Skin epidermis (tissue), 12 donors: ENCODE results near the gene LRRC26.
"Not testable (repeated sequence)": the region's sequence is repeated elsewhere in the genome, so short reads cannot be mapped to it uniquely, and the experiment has no call there.

Source experiments
- H3K27ac ChIP-seq, 21 experiments: fragments of 200-600 bp; sonication (generic) in 11 of 21; one replicate each; pipeline ENCODE4 v1.5.0; 2020; ENCODE audit warnings: mild to moderate bottlenecking in 3 of 21, inconsistent platforms in 2 of 21, moderate library complexity in 2 of 21
- H3K4me3 ChIP-seq, 7 experiments: fragments of 200-600 bp; sonication (generic) in 2 of 7; one replicate each; pipeline ENCODE4 v1.5.0; 2020; ENCODE audit warnings: inconsistent platforms in 2 of 7, mild to moderate bottlenecking in 2 of 7, moderate library complexity in 1 of 7

LRRC26 gene

DNA sequence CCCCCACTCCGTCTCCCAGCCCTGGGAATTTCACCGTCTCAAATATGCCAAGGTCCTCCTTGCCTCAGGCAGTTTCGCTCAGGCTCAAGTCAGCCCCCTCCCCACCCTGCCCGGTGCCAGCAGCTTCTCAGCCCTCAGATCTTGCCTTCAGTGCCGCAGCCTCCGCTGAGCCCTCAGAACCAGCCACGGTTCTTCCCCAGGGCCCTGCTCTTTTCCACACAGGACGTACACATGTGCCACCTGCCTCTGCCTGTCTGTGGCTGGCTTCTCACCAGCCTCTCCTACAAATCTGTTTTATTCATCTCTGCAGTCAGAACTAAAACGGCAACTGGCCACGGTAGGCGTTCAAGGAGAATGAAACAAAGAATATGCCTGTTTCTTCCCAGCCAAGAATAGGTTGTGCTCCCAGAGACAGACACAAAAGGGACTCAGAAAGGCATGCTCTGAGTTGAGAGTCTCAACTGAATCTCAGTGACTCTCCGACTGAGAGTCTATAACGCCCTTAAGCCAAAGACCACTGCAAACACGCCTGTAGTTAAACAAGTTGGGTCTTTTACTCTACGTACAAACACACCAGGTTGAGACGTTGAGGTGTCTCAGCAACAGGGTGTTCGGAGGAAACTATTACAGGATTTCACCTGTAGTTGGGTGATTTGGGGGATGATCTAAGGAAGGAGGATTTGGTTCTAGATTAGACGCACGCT is 41.5 kb downstream of the LRRC26 start:
- peak overlapping the region in 5 of 7 experiments; percentile 3 to 85 (median 60) for H3K4me3 ChIP-seq
- peak overlapping the region in 13 of 21 experiments; percentile 8 to 88 (median 68) for H3K27ac ChIP-seq

DNA sequence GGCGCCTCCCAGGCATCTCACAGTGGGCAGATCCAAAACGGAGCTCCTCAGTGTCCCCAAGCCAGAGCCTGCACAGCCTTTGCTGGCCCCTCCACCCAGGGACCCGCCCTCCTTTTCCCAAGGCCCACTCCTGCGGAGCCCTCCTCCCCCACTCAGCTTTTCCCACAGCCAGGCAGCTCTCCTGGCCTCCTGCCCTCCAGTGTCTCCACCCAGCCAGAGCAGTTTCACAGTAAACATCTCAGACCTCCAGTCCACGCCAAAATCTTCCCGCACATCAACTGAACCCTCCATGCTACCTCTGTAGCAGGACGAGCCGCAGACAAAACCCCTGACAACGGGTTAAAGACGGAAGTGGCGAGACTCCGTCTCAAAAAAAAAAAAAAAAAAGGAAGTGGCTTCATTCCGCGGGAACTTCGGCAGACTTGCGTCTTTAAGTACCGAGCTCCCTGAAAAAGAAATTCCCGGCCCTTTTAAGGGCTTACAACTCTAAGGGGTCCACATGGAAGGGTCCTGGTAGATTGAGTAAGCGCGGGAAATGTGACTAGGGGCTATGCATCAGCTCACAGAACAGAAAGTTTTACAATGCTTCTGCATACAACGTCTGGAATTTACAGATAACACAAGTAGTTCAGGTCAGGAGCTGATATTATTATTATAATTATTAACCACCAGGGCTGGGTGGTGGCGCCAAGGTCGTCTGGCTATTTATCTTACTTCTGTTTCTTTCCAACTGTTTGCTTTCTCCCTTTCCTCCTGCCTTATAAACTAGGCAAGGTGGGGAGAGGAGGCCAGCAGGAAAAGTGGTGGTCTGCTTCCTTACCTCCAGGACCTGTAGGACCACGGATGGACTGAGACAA is 42.3 kb downstream of the LRRC26 start:
- H3K4me3 ChIP-seq: peak overlapping the region in 6 of 7 experiments; percentile 3 to 85 (median 14)
- peak overlapping the region in 16 of 21 experiments; percentile 22 to 88 (median 54) for H3K27ac ChIP-seq

DNA sequence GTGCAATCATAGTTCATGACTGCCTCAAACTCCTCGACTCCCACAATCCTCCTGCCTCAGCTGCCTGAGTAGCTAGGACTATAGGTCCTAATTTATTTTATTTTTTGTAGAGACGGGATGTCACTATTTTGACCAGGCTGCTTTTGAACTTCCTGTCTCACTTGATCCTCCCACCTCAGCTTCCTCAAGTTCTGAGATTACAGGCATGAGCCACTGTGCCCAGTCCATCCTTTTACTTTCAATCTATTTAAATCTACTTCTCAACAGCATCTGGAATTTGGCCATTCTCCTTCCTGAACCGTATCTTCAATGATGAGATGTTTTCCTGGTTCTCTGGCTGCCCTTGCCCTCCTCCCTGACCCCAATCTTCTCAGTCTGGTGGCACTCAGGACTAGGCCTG is 43.1 kb downstream of the LRRC26 start:
- H3K4me3 ChIP-seq: peak overlapping the region in 5 of 7 experiments; percentile 3 to 85 (median 18)
- H3K27ac ChIP-seq: peak overlapping the region in 12 of 21 experiments; percentile 22 to 88 (median 56)

DNA sequence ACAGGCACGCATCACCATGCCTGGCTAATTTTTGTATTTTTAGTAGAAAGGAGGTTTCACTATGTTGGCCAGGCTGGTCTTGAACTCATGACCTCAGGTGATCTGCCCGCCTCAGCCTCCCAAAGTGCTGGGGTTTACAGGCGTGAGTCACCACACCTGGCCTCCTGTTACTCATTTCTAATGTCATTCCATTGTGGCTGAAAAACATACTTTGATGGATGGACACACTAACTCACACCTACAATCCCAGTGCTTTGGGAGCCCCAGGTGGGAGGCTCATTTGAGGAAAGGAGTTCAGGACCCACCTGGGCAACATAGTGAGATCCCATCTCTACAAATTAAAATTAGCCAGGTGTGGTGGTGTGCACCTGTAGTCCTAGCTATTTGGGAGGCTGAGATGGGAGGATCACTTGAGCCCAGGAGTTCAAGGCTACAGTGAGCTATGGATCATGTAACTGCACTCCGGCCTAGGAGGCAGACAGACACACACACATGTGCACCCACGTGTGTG is 45.8 kb downstream of the LRRC26 start:
- not testable (repeated sequence) for H3K4me3 ChIP-seq, H3K27ac ChIP-seq

DNA sequence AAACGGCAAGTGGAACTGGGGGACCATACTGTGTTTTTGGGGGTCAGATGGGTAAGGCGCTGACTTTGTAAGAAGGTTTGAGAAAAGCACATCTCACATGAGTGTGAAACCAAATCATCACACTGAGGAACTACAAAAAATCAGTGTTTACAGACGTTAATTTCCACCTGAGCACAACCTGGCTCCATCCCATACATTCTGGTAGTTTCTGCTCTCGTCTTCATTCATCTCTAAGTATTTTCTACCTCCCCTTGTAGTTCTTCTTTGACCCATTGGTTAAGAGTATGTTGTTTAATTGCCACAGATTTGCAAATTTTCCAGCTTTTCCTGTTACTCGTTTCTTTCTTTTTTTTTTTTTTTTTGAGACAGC is 46.4 kb downstream of the LRRC26 start:
- Histone ChIP-seq H3K4me3 (no peak overlapping the region), H3K27ac (no peak overlapping the region)

DNA sequence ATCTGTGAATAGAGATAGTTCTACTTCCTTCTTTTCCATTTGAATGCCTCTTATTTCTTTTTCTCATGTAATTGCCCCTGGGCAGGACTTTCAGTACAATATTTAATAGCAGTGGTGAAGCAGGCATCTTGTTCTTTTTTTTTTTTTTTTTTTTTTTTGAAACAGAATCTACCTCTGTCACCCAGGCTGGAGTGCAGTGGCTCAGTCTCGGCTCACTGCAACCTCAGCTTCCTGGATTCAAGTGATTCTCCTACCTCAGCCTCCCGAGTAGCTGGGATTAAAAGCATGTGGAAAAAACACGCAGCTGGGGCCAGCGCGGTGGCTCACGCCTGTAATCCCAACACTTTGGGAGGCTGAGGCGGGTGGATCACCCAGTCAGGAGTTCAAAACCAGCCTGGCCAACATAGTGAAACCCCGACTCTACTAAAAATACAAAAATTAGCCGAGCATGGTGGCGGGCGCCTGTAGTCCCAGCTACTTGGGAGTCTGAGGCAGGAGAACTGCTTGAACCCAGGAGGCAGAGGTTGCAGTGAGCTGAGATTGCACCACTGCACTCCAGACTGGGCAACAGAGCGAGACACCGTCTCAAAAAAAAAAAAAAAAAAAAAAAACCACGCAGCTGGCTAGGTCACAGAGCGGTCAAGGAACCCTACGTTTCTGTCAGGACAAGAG is 46.9 kb downstream of the LRRC26 start:
- not testable (repeated sequence) for H3K4me3 ChIP-seq, H3K27ac ChIP-seq

DNA sequence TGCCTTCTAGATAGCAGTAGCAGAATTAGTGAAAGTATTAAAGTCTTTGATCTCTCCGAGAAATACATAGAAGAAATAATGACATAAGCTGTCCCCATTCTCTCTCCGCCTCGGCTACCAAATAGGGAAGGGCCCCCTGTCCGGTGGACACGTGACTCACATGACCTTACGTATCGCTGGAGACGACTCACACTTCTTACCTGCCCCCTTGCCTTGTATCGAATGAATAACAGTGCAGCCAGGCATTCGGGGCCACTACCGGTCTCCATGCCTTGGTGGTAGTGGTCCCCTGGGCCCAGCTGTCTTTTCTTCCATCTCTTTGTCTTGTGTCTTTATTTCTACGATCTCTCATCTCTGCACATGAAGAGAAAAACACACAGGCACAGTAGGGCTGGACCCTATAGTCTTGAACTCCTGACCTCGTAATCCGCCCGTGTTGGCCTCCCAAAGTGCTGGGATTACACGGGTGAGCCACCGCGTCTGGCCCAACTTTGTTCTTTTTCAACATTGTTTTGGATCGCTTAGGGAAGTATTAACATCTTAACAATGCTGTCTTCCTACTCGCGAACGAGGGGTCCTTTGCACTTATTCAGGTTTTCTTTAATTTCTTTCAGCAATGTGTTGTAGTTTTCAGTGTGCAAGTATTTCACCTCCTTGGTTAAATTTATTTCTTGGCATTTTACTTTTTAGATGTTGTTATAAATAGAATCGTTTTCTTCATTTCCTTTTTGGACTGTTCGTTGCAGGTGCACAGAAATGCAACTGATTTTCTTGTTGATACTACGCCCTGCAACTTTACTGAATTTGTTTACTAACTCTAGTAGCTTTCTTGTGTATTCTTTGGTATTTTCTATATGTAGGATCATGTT is 47.7 kb downstream of the LRRC26 start:
- not testable (repeated sequence) for H3K27ac ChIP-seq, H3K4me3 ChIP-seq
